HG03139 (cell line): ENCODE results near the gene RAPGEF4.
"Not testable (repeated sequence)": the region's sequence is repeated elsewhere in the genome, so short reads cannot be mapped to it uniquely, and the experiment has no call there.

Experiments
- ATAC-seq: cut with Tn5 transposase; IDR thresholded peaks from one replicate; pipeline ENCODE4 v1.9.1; 2021; ENCODE audit not compliant: unreplicated experiment

RAPGEF4 gene

GRCh38 chr2:172725746-172726145 is 9.9 kb upstream of the RAPGEF4 start:
- ATAC-seq, result no peak

- no peak for ATAC-seq
Measured at GRCh38 chr2:172726172-172726735, 9.4 kb upstream of the RAPGEF4 start.

GRCh38 chr2:172730411-172730810 is 5.2 kb upstream of the RAPGEF4 start:
- ATAC-seq, result no peak

GRCh38 chr2:172734711-172735581 is 699 bp upstream of the RAPGEF4 start:
- no peak for ATAC-seq

GRCh38 chr2:172736424-172737174 is 954 bp downstream of the RAPGEF4 start:
- ATAC-seq, result no peak

- no peak for ATAC-seq
Measured at GRCh38 chr2:172739661-172740266, 4.1 kb downstream of the RAPGEF4 start.

- ATAC-seq, result no peak
Measured at GRCh38 chr2:172740856-172741255, 5.2 kb downstream of the RAPGEF4 start.

- no peak for ATAC-seq
Measured at GRCh38 chr2:172742931-172743540, 7.4 kb downstream of the RAPGEF4 start.

GRCh38 chr2:172743898-172744297 is 8.3 kb downstream of the RAPGEF4 start:
- no peak for ATAC-seq

GRCh38 chr2:172745636-172746035 is 10.0 kb downstream of the RAPGEF4 start:
- no peak for ATAC-seq

- ATAC-seq, result not testable (repeated sequence)
Measured at GRCh38 chr2:172748543-172748942, 12.9 kb downstream of the RAPGEF4 start.

- no peak for ATAC-seq
Measured at GRCh38 chr2:172749388-172749787, 13.7 kb downstream of the RAPGEF4 start.

- no peak for ATAC-seq
Measured at GRCh38 chr2:172751564-172751963, 15.9 kb downstream of the RAPGEF4 start.

- no peak for ATAC-seq
Measured at GRCh38 chr2:172753610-172754009, 18.0 kb downstream of the RAPGEF4 start.

- ATAC-seq, result no peak
Measured at GRCh38 chr2:172759441-172759840, 23.8 kb downstream of the RAPGEF4 start.

- no peak for ATAC-seq
Measured at GRCh38 chr2:172761306-172761705, 25.7 kb downstream of the RAPGEF4 start.

- no peak for ATAC-seq
Measured at GRCh38 chr2:172762574-172762973, 26.9 kb downstream of the RAPGEF4 start.

GRCh38 chr2:172763079-172763478 is 27.4 kb downstream of the RAPGEF4 start:
- ATAC-seq, result no peak

GRCh38 chr2:172765662-172766061 is 30.0 kb downstream of the RAPGEF4 start:
- no peak for ATAC-seq

GRCh38 chr2:172768401-172768800 is 32.8 kb downstream of the RAPGEF4 start:
- no peak for ATAC-seq

- ATAC-seq, result no peak
Measured at GRCh38 chr2:172769879-172770278, 34.2 kb downstream of the RAPGEF4 start.
